ENCODE data around the gene KIF3B.

Gene KIF3B

DNA sequence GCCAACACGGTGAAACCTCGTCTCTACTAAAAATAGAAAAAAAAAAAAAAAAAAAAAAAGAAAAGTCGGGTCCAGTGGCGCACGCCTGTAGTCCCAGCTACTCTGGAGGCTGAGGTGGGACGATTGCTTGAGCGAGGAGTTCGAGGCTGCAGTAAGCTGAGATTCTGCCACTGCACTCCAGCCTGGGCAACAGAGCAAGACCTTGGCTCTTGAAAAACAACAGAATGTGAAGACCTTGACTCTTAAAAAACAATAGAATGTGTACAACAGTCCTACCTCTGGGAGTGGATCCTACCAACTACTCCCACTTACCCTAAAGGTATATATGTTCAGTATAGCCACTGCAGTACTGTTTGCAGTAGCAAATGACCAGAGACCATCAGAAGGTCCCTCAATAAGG lies 15.1 kb downstream of the KIF3B start:
- Histone ChIP-seq H3K4me3 (replicated peaks; ENCODE audit: low read depth, low read length) (no peak overlapping the region), H3K27me3 (replicated peaks; ENCODE audit: control insufficient read depth, insufficient read depth, low read length) (no peaks in the 10 kb centered on the region), H3K36me3 (ENCODE audit: control insufficient read depth, insufficient read depth, low read length) (no peaks in the 10 kb centered on the region; the same call in none of the 2 replicates)
- TF ChIP-seq, protein P1, sequence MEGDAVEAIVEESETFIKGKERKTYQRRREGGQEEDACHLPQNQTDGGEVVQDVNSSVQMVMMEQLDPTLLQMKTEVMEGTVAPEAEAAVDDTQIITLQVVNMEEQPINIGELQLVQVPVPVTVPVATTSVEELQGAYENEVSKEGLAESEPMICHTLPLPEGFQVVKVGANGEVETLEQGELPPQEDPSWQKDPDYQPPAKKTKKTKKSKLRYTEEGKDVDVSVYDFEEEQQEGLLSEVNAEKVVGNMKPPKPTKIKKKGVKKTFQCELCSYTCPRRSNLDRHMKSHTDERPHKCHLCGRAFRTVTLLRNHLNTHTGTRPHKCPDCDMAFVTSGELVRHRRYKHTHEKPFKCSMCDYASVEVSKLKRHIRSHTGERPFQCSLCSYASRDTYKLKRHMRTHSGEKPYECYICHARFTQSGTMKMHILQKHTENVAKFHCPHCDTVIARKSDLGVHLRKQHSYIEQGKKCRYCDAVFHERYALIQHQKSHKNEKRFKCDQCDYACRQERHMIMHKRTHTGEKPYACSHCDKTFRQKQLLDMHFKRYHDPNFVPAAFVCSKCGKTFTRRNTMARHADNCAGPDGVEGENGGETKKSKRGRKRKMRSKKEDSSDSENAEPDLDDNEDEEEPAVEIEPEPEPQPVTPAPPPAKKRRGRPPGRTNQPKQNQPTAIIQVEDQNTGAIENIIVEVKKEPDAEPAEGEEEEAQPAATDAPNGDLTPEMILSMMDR (IDR thresholded peaks at IDR 0.05; ENCODE audit: insufficient read depth, low read length, poor library complexity, severe bottlenecking), result no peak
- DNase-seq (ENCODE audit: extremely low read depth, insufficient read length), result no peak

DNA sequence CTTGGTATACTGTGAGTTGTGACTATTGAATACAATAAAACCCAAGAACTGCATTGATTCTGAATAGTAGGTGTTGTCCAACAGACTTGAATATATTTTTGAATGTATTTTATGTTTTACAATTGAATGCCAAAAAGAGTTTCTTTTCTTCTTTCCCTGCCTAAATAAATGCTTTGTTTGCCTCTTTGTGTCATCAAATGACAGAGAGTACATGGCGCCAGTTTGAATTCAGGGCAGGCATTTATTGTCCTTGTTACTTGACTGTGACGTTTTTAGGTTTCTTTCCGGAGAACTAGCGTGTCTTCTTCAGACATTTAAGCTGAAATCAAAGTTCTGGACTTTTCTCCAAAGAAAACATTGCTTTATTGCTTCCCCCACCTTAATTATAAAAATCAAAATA lies 16.6 kb downstream of the KIF3B start:
- TF ChIP-seq, protein P1 (IDR thresholded peaks at IDR 0.05; ENCODE audit: insufficient read depth, low read length, poor library complexity, severe bottlenecking), result no peak
- H3K4me3 ChIP-seq (replicated peaks; ENCODE audit: low read depth, low read length), result no peak overlapping the region
- no peaks in the 10 kb centered on the region; the same call in none of the 2 replicates for H3K36me3 ChIP-seq (ENCODE audit: control insufficient read depth, insufficient read depth, low read length)
- no peak for DNase-seq (ENCODE audit: extremely low read depth, insufficient read length)
- no peaks in the 10 kb centered on the region for H3K27me3 ChIP-seq (replicated peaks; ENCODE audit: control insufficient read depth, insufficient read depth, low read length)

DNA sequence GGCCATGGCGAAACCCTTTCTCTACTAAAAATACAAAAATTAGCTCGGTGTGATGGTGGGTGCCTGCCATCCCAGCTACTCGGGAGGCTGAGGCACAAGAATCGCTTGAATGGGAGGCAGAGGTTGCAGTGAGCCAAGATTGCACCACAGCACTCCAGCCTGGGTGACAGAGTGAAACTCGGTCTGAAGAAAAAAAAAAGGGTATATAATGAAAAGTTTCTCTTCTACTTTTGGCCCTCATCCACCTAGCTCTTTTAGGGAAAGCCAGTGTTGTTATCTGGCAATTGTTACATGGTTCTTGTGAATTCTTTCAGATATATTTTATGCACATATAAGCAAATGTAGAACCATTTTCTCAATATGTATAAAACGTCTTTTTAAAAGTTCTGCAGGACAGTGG lies 19.0 kb downstream of the KIF3B start:
- no peak overlapping the region for H3K4me3 ChIP-seq (replicated peaks; ENCODE audit: low read depth, low read length)
- DNase-seq (ENCODE audit: extremely low read depth, insufficient read length), result no peak
- H3K27me3 ChIP-seq (replicated peaks; ENCODE audit: control insufficient read depth, insufficient read depth, low read length), result no peaks in the 10 kb centered on the region
- H3K36me3 ChIP-seq (ENCODE audit: control insufficient read depth, insufficient read depth, low read length), result peaks cover 1% of the 10 kb centered on the region
- TF ChIP-seq, protein P1 (IDR thresholded peaks at IDR 0.05; ENCODE audit: insufficient read depth, low read length, poor library complexity, severe bottlenecking), result no peak

DNA sequence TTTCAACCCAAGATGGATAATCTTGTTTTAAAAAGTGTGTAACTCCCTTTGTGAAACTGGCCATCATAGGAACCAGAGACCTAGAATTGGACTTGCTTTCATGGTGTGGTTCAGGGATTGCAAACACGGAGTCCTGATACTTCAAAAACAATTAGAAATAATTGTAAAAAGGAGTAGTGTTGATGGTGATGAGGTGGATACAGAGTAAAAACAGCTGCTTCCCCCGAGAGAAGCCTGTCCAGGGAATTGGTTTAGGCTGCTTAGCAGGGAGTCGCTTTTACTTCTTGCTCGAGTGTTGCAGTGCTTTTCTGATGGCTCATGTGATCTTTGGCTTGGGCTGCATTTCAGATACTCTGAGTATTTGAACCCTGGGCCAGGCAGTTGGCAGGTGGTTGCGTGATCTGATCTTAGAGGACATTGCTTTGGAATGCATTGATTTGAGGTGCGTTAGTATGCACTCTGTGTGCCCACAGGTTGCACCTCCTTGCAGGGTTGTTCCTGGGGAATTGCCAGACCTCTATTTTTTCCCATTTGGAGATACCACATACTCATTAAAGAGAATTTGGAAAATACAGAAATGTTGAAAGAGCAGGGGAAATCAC lies 19.5 kb downstream of the KIF3B start:
- no peak overlapping the region for H3K4me3 ChIP-seq (replicated peaks; ENCODE audit: low read depth, low read length)
- H3K36me3 ChIP-seq (ENCODE audit: control insufficient read depth, insufficient read depth, low read length), result peaks cover 1% of the 10 kb centered on the region
- DNase-seq (ENCODE audit: extremely low read depth, insufficient read length), result no peak
- TF ChIP-seq, protein P1 (IDR thresholded peaks at IDR 0.05; ENCODE audit: insufficient read depth, low read length, poor library complexity, severe bottlenecking), result no peak
- no peaks in the 10 kb centered on the region for H3K27me3 ChIP-seq (replicated peaks; ENCODE audit: control insufficient read depth, insufficient read depth, low read length)

DNA sequence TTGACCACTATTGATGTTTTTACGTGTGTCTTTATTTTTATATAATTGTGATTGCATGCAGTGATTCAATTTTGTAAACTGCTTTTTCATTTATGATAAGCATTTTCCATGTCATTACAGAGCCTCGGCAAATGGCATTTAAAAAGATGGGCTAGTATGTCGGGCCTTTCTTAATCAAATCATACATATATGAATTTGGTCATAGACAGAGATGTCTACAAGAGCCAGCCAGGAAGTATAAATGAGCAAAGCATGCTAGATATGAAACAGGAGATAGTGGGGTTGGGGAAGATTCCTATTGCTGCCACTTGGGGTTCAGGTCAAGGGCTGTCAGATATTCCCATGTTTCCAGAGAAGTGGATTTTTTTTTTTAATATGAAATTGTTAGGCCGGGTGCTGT lies 20.0 kb downstream of the KIF3B start:
- peaks cover 1% of the 10 kb centered on the region for H3K36me3 ChIP-seq (ENCODE audit: control insufficient read depth, insufficient read depth, low read length)
- no peak for DNase-seq (ENCODE audit: extremely low read depth, insufficient read length)
- no peaks in the 10 kb centered on the region for H3K27me3 ChIP-seq (replicated peaks; ENCODE audit: control insufficient read depth, insufficient read depth, low read length)
- no peak overlapping the region for H3K4me3 ChIP-seq (replicated peaks; ENCODE audit: low read depth, low read length)
- TF ChIP-seq, protein P1 (IDR thresholded peaks at IDR 0.05; ENCODE audit: insufficient read depth, low read length, poor library complexity, severe bottlenecking), result no peak

DNA sequence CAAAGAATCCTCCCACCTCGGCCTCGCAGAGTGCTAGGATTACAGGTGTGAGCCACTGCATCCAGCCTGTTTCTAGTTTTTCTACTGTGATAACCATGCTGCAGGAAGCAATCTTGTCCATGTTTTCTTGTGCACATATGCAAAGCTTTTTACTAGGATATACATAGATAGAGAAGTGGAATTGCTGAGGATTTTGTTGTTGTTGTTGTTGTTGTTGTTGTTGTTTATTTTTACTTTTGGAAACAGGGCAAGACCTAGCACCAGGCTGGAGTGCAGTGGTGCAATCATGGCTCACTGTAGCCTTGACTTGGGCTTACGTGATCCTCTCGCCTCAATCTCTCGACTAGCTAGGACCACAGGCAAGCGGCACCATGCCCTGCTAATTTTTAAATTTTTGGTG lies 23.2 kb downstream of the KIF3B start:
- peaks cover 1% of the 10 kb centered on the region for H3K36me3 ChIP-seq (ENCODE audit: control insufficient read depth, insufficient read depth, low read length)
- no peak for DNase-seq (ENCODE audit: extremely low read depth, insufficient read length)
- H3K4me3 ChIP-seq (replicated peaks; ENCODE audit: low read depth, low read length), result no peak overlapping the region
- no peaks in the 10 kb centered on the region for H3K27me3 ChIP-seq (replicated peaks; ENCODE audit: control insufficient read depth, insufficient read depth, low read length)
- TF ChIP-seq, protein P1 (IDR thresholded peaks at IDR 0.05; ENCODE audit: insufficient read depth, low read length, poor library complexity, severe bottlenecking), result no peak

Data from GM06990 (cell line).